GM20431 (cell line): Measurements from ENCODE around the gene OTX1.

Source experiments
- in situ Hi-C: fragments of 300-500 bp; cut with MseI, MboI; formaldehyde crosslinking; loops from one replicate; pipeline ENCODE4 v1.15.0; 2020; ENCODE audit warnings: low sequenced_read_pairs; ENCODE audit not compliant: unreplicated experiment

Gene OTX1

GRCh38 chr2:63046552-63046951 lies 4.1 kb upstream of the OTX1 start:
- in situ Hi-C loops: no loop called here

- in situ Hi-C loops: no loop called here
These were observed 3.7 kb upstream of the OTX1 start for GRCh38 chr2:63046961-63047320.

GRCh38 chr2:63047321-63048279 lies 3.0 kb upstream of the OTX1 start:
- in situ Hi-C loops: no loop called here

- in situ Hi-C loops: no loop called here
These were observed 2.1 kb upstream of the OTX1 start for GRCh38 chr2:63048367-63049171.

GRCh38 chr2:63049211-63049969 lies 1.2 kb upstream of the OTX1 start:
- in situ Hi-C loops: no loop called here

GRCh38 chr2:63049970-63050333 lies 678 bp upstream of the OTX1 start:
- in situ Hi-C loops: no loop called here

GRCh38 chr2:63051042-63051794 lies 588 bp downstream of the OTX1 start:
- in situ Hi-C loops: no loop called here

- in situ Hi-C loops: no loop called here
These were observed 1.2 kb downstream of the OTX1 start for GRCh38 chr2:63051795-63052333.

GRCh38 chr2:63052411-63053080 lies 1.9 kb downstream of the OTX1 start:
- in situ Hi-C loops: no loop called here

- in situ Hi-C loops: no loop called here
These were observed 2.7 kb downstream of the OTX1 start for GRCh38 chr2:63053081-63053888.

GRCh38 chr2:63053889-63054602 lies 3.4 kb downstream of the OTX1 start:
- in situ Hi-C loops: no loop called here

- in situ Hi-C loops: no loop called here
These were observed 4.2 kb downstream of the OTX1 start for GRCh38 chr2:63054841-63055225.

GRCh38 chr2:63055226-63056106 lies 4.8 kb downstream of the OTX1 start:
- in situ Hi-C loops: no loop called here

GRCh38 chr2:63056107-63057050 lies 5.7 kb downstream of the OTX1 start:
- in situ Hi-C loops: no loop called here

- in situ Hi-C loops: no loop called here
These were observed 6.9 kb downstream of the OTX1 start for GRCh38 chr2:63057249-63058143.
